G401 (cell line): Measurements from ENCODE around the gene GABBR2. TPM values are rescaled to one million over a fixed set of nuclear protein-coding genes. Genes with fewer than 3 reads are reported as not detected.
"Not testable (repeated sequence)": the region's sequence is repeated elsewhere in the genome, so short reads cannot be mapped to it uniquely, and the experiment has no call there.

Experiments
- DNase-seq: peaks from one replicate; pipeline ENCODE4 v3.0.0-alpha.2; 2015; ENCODE audit warnings: low spot score
- in situ Hi-C: cut with HindIII; loops from 2 replicates; pipeline ENCODE4 v1.10.0; 2016; ENCODE audit warnings: low sequenced_read_pairs, mixed read lengths
- total RNA-seq: library from RNA; depleted of rRNA; stranded (reverse); fragments of >200 nt; shearing (Covaris generic); gene quantifications from 2 replicates; pipeline ENCODE4 v1.2.3, GENCODE V29; 2014

The GABBR2 gene
- total RNA-seq, 1 experiment from 2014 or later, result not detected

DNA sequence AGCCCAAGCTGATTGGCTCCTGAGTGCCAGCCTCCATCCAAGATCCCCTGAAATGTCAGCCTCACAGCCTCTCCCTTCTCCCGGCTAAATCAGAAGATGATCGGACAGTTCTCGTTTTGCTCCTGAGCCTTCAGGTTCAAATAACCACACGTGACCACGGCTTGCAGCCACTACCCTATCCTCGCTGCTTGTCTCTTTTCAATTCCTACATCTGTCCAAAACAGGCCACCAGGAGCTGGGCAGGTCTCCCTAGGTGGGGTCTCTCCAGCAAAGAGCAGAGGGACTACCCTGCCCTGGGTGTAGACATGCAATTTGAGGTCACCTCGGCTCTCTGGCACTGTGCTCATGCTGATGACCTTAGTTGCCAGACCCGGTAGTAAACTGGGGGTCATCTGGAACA is 229.3 kb downstream of the GABBR2 start:
- in situ Hi-C loops, result no loop called here
- DNase-seq, result no peak

- DNase-seq, result peak; percentile 95
- in situ Hi-C loops, result no loop called here
Measured at GRCh38 chr9:98477884-98478283, 230.9 kb downstream of the GABBR2 start.

GRCh38 chr9:98472216-98472615 is 236.5 kb downstream of the GABBR2 start:
- no peak for DNase-seq
- in situ Hi-C loops, result no loop called here

DNA sequence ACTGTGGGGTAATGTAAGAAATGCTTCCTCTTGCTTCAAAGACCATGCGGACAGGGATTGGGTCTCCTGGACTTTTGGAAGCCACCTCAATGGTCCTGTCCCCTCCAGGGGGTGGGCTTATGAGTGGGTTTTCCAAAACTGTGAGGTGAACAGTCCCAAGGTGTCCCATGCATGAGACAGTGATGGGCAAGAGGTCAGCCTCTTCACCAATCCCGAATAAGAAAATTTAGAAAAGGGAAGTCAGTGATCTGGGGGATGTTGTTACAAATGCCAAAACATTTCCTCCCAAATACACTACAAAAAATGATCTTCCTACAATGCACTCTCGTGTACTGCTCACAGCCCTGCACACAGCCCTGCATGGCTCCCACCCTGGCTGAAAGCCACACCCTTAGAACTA is 237.6 kb downstream of the GABBR2 start:
- in situ Hi-C loops, result no loop called here
- DNase-seq, result no peak

- in situ Hi-C loops, result no loop called here
- DNase-seq, result peak; percentile 47
Measured at GRCh38 chr9:98468567-98469239, 240.0 kb downstream of the GABBR2 start.

DNA sequence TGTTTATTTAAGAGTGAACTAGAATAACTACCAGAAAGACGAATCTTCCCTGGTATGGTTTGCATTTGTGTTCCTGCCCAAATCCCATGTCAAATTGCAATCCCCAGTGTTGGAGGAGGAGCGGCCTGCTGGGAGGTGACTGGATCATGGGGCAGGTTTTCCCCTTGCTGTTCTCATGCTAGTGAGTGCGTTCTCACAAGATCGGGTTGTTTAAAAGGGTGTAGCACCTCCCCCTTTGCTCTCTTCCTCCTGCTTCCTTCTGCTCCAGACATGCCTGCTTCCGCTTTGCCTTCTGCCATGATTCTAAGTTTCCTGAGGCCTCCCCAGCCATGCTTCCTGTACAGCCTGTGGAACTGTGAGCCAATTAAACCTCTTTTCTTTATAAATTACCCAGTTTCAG is 242.9 kb downstream of the GABBR2 start:
- in situ Hi-C loops, result no loop called here
- no peak for DNase-seq

- DNase-seq, in situ Hi-C loops: not testable (repeated sequence)
Measured at GRCh38 chr9:98464156-98464690, 244.5 kb downstream of the GABBR2 start.

GRCh38 chr9:98462310-98462709 is 246.4 kb downstream of the GABBR2 start:
- in situ Hi-C loops, result no loop called here
- no peak for DNase-seq

GRCh38 chr9:98460704-98461103 is 248.0 kb downstream of the GABBR2 start:
- in situ Hi-C loops, result no loop called here
- DNase-seq, result no peak

DNA sequence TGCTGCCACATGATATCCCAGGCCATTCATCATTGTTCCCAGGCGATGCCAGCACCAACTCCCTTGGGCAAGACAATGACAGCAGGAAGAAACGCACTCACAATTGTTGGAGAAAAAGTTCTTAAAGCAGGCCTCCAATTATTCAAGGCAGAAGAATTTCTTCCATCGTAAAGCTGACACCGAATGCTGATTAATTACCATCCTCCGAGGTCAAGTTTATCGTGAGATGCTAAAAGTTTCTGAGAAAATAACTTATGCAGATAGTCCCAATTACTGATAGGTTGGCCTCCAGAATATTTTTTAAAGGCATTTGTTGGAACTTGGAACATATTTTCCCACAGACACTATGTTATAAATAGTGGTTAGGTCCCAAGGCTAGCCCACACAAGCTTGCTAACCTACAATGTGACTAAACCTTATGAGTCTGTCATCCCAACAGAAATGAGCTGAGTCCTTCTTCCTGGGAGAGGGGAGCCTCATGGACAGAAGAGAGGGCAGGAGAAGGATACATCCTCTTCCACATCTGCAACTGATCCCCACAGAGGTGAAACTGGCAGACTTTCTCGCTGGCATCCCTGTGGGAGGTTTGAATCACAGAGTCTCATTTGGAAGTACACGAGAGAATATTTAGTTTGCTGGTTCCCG is 250.9 kb downstream of the GABBR2 start:
- in situ Hi-C loops, result no loop called here
- no peak for DNase-seq

GRCh38 chr9:98456156-98456613 is 252.6 kb downstream of the GABBR2 start:
- peak; percentile 87 for DNase-seq
- in situ Hi-C loops, result no loop called here

GRCh38 chr9:98455256-98456155 is 253.2 kb downstream of the GABBR2 start:
- DNase-seq, result no peak
- in situ Hi-C loops, result no loop called here

DNA sequence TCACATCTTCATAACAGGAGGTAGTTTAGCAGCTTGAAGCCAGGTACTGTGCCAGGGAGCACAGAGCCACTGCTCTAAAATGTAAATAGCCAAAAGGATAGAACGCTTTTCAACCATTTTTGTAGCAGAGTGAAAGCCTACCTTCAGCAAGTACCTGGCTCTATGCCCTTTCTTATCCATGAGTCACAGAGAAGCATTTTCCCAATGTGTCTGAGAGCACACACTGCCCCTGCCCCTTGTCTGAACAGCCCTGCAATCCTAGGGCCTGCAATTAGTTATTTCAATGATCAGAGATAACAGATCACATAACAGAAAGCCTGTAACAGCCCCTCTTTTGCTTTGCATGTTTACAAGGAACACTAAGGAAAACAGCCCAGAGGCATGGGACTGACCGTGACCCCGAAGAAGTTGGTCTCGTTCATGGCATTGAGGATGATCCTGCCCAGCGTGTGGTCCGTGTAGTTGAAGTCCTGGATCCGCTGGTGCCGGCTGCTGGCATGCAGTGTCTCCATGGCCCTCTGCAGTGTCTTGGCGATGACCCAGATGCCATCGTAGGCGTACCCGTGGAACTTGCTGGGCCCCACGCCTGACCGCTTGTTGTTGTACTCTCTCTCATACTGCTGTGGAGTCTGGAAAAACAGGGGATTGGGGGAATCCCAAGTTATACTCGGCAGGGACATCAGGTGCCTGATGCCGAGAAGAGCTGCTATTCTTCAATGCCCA is 255.0 kb downstream of the GABBR2 start:
- DNase-seq, result no peak
- in situ Hi-C loops, result no loop called here

DNA sequence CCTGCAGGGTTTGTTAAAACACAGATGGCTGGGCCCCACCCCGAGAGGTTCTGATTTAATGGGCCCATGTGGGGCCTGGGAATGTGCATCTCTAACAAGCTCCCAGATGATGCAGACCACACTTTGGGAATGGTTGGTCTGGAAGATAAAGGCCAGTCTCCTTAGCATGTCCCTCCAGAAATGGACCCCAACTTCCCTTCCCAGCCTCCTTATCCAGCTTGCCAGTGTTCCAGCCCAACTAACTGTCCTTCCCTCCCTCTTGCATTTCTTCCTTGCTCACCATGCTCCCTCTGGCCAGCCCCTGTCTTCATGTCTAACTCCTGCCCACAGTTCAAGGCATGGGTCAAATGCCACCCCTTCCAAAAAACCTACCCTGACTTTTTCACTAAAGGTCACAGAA is 257.2 kb downstream of the GABBR2 start:
- in situ Hi-C loops, result no loop called here
- no peak for DNase-seq

DNA sequence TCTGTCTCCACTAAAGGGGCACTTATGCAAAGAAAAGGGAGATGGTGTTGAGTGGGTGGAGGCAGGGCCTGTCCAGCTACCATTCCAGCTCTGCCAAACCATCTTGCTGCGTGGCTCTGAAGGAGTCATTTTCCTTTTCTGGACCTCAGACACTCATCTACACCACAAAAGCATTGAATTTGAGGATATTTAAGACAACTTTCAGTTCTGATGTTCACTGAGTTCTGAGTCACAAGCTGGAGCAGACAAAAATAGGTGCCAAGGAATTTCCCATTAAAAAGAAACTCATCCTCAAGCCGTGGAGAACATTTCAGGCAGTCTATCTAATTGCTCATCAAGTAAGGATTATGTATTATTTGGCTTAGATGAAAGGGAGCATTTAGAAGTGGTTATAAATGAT is 258.2 kb downstream of the GABBR2 start:
- DNase-seq, result no peak
- in situ Hi-C loops, result no loop called here

DNA sequence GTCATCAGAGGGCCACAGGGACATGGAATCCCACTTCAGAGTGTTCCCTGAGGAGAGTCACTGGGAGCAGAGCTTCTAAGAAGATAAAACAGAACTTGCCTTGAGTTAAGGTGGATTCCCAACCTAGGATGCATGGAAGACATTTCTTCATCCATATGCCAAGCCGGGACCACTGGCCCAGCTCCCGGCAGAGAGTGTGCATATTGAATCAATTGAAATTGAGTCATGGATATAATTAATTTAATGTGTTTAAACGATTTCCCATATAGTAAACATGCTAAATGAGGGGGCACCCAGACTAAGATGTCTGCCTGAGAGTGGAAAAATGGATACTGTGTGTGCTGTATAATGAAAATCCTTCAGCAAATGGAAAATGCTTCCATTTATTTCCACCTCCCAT is 258.9 kb downstream of the GABBR2 start:
- DNase-seq, result no peak
- in situ Hi-C loops, result no loop called here

DNA sequence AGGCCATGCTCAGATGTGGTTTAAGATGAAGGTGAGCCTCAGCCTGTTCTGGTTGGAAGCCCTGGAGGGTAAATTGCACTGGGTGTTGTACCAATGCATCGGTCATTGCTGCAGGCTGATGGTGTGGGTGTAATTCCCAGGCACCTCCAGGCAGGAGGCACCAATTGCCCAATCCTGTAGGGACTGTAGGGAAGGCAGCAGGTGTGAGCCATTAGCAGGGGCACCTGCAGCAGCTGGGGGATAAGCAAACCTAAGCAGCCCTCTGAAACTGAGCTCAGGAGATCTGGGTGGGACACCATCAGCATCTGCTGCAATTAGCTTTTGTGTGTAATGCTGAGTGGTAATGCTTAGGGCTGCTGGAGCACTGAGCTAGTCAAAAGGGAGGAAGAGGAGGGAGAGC is 263.2 kb downstream of the GABBR2 start:
- in situ Hi-C loops, result no loop called here
- DNase-seq, result no peak

- DNase-seq, result no peak
- in situ Hi-C loops, result no loop called here
Measured at GRCh38 chr9:98444601-98445000, 264.1 kb downstream of the GABBR2 start.

DNA sequence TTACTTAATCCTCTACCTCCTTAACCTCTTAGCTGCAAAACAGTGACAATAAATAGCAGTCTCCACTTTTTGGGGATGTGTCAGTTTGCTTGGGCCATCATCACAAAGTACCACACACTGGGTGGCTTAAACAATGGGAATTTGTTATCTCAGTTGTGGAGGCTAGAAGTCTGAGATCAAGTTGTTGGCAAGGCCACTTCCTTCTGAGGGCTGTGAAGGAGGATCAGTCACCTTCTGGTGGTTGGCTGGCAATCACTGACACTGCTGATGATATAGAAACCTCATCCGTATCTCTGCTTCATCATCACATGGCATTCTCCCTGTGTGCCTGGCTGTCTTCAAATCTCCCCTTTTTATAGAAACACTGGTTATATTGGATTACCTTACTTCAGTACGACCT is 266.2 kb downstream of the GABBR2 start:
- DNase-seq, result peak; percentile 31
- in situ Hi-C loops, result no loop called here
